ENCODE measurements around the gene USP3. TPM values are rescaled to one million over a fixed set of nuclear protein-coding genes. Genes with fewer than 3 reads are reported as not detected.

The USP3 gene
- total RNA-seq, 1 donor from 2014 or later: 46.3 TPM

- peak; percentile 83 for DNase-seq (ENCODE audit: low read depth)
- no peak overlapping the region for H3K4me3 ChIP-seq (ENCODE audit: low read depth, low read length)
- TF ChIP-seq CTCF (IDR thresholded peaks at IDR 0.05; ENCODE audit: insufficient read depth, low read length, poor library complexity, severe bottlenecking): no peak
- no peaks in the 10 kb centered on the region for H3K27me3 ChIP-seq (ENCODE audit: control insufficient read depth, insufficient read depth, low read length)
- H3K36me3 ChIP-seq (ENCODE audit: control insufficient read depth, insufficient read depth, low read length): no peaks in the 10 kb centered on the region
Observed at GRCh38 chr15:63582718-63583426, 78.5 kb downstream of the USP3 start.

GRCh38 chr15:63586790-63587189 lies 82.4 kb downstream of the USP3 start:
- peaks cover 1% of the 10 kb centered on the region for H3K36me3 ChIP-seq (ENCODE audit: control insufficient read depth, insufficient read depth, low read length)
- H3K4me3 ChIP-seq (ENCODE audit: low read depth, low read length): no peak overlapping the region
- no peak for TF ChIP-seq CTCF (IDR thresholded peaks at IDR 0.05; ENCODE audit: insufficient read depth, low read length, poor library complexity, severe bottlenecking)
- H3K27me3 ChIP-seq (ENCODE audit: control insufficient read depth, insufficient read depth, low read length): no peaks in the 10 kb centered on the region
- no peak for DNase-seq (ENCODE audit: low read depth)

- DNase-seq (ENCODE audit: low read depth): no peak
- Histone ChIP-seq H3K4me3 (ENCODE audit: low read depth, low read length) (no peak overlapping the region), H3K27me3 (ENCODE audit: control insufficient read depth, insufficient read depth, low read length) (no peaks in the 10 kb centered on the region), H3K36me3 (ENCODE audit: control insufficient read depth, insufficient read depth, low read length) (peaks cover 1% of the 10 kb centered on the region)
- TF ChIP-seq CTCF (IDR thresholded peaks at IDR 0.05; ENCODE audit: insufficient read depth, low read length, poor library complexity, severe bottlenecking): no peak
Observed at GRCh38 chr15:63587527-63587926, 83.1 kb downstream of the USP3 start.

GRCh38 chr15:63588826-63589225 lies 84.4 kb downstream of the USP3 start:
- H3K4me3 ChIP-seq (ENCODE audit: low read depth, low read length): no peak overlapping the region
- TF ChIP-seq CTCF (IDR thresholded peaks at IDR 0.05; ENCODE audit: insufficient read depth, low read length, poor library complexity, severe bottlenecking): no peak
- no peak for DNase-seq (ENCODE audit: low read depth)
- peaks cover 1% of the 10 kb centered on the region for H3K36me3 ChIP-seq (ENCODE audit: control insufficient read depth, insufficient read depth, low read length)
- no peaks in the 10 kb centered on the region for H3K27me3 ChIP-seq (ENCODE audit: control insufficient read depth, insufficient read depth, low read length)

- H3K36me3 ChIP-seq (ENCODE audit: control insufficient read depth, insufficient read depth, low read length): no peaks in the 10 kb centered on the region
- TF ChIP-seq CTCF (IDR thresholded peaks at IDR 0.05; ENCODE audit: insufficient read depth, low read length, poor library complexity, severe bottlenecking): no peak
- no peak overlapping the region for H3K4me3 ChIP-seq (ENCODE audit: low read depth, low read length)
- DNase-seq (ENCODE audit: low read depth): no peak
- H3K27me3 ChIP-seq (ENCODE audit: control insufficient read depth, insufficient read depth, low read length): no peaks in the 10 kb centered on the region
Observed at GRCh38 chr15:63593705-63594671, 89.6 kb downstream of the USP3 start.
